SK-N-SH (cell line): Measurements from ENCODE around the gene UTS2. TPM values are rescaled to one million over a fixed set of nuclear protein-coding genes. Genes with fewer than 3 reads are reported as not detected.

Experiments
- CTCF ChIA-PET: fragments of 300-600, 350-600 bp; formaldehyde crosslinking; extraction: SDS; loops from one replicate; lab custom pipeline; 2021; lab: Yijun Ruan, JAX
- POLR2A ChIA-PET: fragments of 350-600 bp; sonication (Branson Sonifier 250); formaldehyde crosslinking; extraction: SDS; loops from one replicate; lab custom pipeline; 2020; ENCODE audit warnings: antibody characterized with exemption, inconsistent platforms; lab: Yijun Ruan, JAX
- DNase-seq: peaks from one replicate; pipeline ENCODE4 v3.0.0; 2012
- H2AFZ ChIP-seq: fragments of 200-600 bp; sonication (generic); 2 replicates; pipeline ENCODE4 v1.8.1; 2016; ENCODE audit warnings: antibody characterized with exemption, mild to moderate bottlenecking, low read depth
- H3F3A ChIP-seq: fragments of 200-600 bp; sonication (generic); replicated peaks from 2 replicates; pipeline ENCODE3; 2016; ENCODE audit warnings: antibody characterized with exemption, mild to moderate bottlenecking; ENCODE audit not compliant: insufficient read depth
- H3K27ac ChIP-seq, 2 experiments: fragments of 200-500 bp in 1 of 2; fragments of 200-600 bp in 1 of 2; sonication (Bioruptor generic) in 1 of 2; sonication (generic), shearing (Covaris generic) in 1 of 2; 2 replicates each; pipeline versions ENCODE4 v1.5.1 to v1.6.1; 2014 to 2016; ENCODE audit warnings: low read depth in 2 of 2, inconsistent platforms in 1 of 2, low read length in 1 of 2, mild to moderate bottlenecking in 1 of 2, mixed read lengths in 1 of 2
- H3K27me3 ChIP-seq: fragments of 200-600 bp; sonication (generic), shearing (Covaris generic); 2 replicates; pipeline ENCODE4 v1.6.1; 2016; ENCODE audit warnings: mixed run types; ENCODE audit not compliant: insufficient read depth
- H3K36me3 ChIP-seq, 2 experiments: fragments of 200-500 bp in 1 of 2; fragments of 200-600 bp in 1 of 2; sonication (Bioruptor generic) in 1 of 2; sonication (generic) in 1 of 2; replicated peaks in 1 of 2; 2 replicates each; pipeline versions ENCODE3 to v1.5.1; 2014 to 2016; ENCODE audit warnings: low read length in 1 of 2, mild to moderate bottlenecking in 1 of 2; ENCODE audit not compliant: insufficient read depth in 2 of 2, control insufficient read depth in 1 of 2
- H3K4me1 ChIP-seq, 2 experiments: fragments of 200-500 bp in 1 of 2; fragments of 200-600 bp in 1 of 2; sonication (Bioruptor generic) in 1 of 2; sonication (generic), shearing (Covaris generic) in 1 of 2; 2 replicates each; pipeline versions ENCODE4 v1.5.1 to v1.6.1; 2014 to 2016; ENCODE audit warnings: low read depth in 1 of 2, low read length in 1 of 2, mixed run types in 1 of 2; ENCODE audit not compliant: insufficient read depth in 2 of 2, control insufficient read depth in 1 of 2
- H3K4me2 ChIP-seq: fragments of 200-600 bp; sonication (generic), shearing (Covaris generic); 2 replicates; pipeline ENCODE4 v1.6.1; 2017; ENCODE audit warnings: mixed run types
- H3K4me3 ChIP-seq, 2 experiments: fragments of 200-500 bp in 1 of 2; fragments of 200-600 bp in 1 of 2; sonication (Bioruptor generic) in 1 of 2; sonication (generic), shearing (Covaris generic) in 1 of 2; 2 replicates each; pipeline versions ENCODE4 v1.5.1 to v1.8.1; 2014 to 2016; ENCODE audit warnings: low read depth in 2 of 2, inconsistent platforms in 1 of 2, low read length in 1 of 2, mild to moderate bottlenecking in 1 of 2, mixed read lengths in 1 of 2, moderate library complexity in 1 of 2
- H3K79me2 ChIP-seq: fragments of 200-600 bp; sonication (generic); 2 replicates; pipeline ENCODE4 v1.8.1; 2017; ENCODE audit warnings: mild to moderate bottlenecking; ENCODE audit not compliant: insufficient read depth
- H3K9ac ChIP-seq: fragments of 200-600 bp; sonication (generic); 2 replicates; pipeline ENCODE4 v1.6.1; 2017; ENCODE audit warnings: mixed run types
- H3K9me2 ChIP-seq: fragments of 200-600 bp; sonication (generic); 2 replicates; pipeline ENCODE4 v1.6.1; 2017; ENCODE audit warnings: mixed run types
- H3K9me3 ChIP-seq: fragments of 200-600 bp; sonication (generic); 2 replicates; pipeline ENCODE4 v1.6.1; 2017; ENCODE audit warnings: mixed run types, mild to moderate bottlenecking, moderate library complexity
- H4K20me1 ChIP-seq: fragments of 200-600 bp; sonication (generic); 2 replicates; pipeline ENCODE4 v1.6.1; 2017; ENCODE audit warnings: mild to moderate bottlenecking, mixed run types; ENCODE audit not compliant: insufficient read depth
- CHD2 ChIP-seq: fragments of 150-350 bp; IDR thresholded peaks from 2 replicates; pipeline ENCODE4 v1.6.1; 2018; ENCODE audit warnings: low read length; ENCODE audit not compliant: partially characterized antibody
- EP300 ChIP-seq, 2 experiments: IDR thresholded peaks; 2 replicates each; pipeline versions ENCODE4 v1.4.0 to v1.6.1; 2012; ENCODE audit warnings: borderline replicate concordance in 1 of 2, low read depth in 1 of 2, low read length in 1 of 2
- FOSL2 ChIP-seq: IDR thresholded peaks from 2 replicates; pipeline ENCODE4 v1.4.0; 2012; ENCODE audit warnings: low read depth, mild to moderate bottlenecking, moderate library complexity, borderline replicate concordance
- FOXJ3 ChIP-seq: sonication (generic); formaldehyde crosslinking; IDR thresholded peaks from 2 replicates; pipeline ENCODE4 v1.5.1; 2020; ENCODE audit warnings: mild to moderate bottlenecking, missing genetic modification reagents
- JUND ChIP-seq: IDR thresholded peaks from 2 replicates; pipeline ENCODE4 v1.4.0; 2012
- MEF2A ChIP-seq: IDR thresholded peaks from 2 replicates; pipeline ENCODE4 v1.4.0; 2012; ENCODE audit warnings: low read depth, borderline replicate concordance
- MXI1 ChIP-seq: IDR thresholded peaks from 2 replicates; pipeline ENCODE4 v1.6.1; 2012; ENCODE audit warnings: mild to moderate bottlenecking, low read depth, low read length, improper control_type of control experiment
- NFIC ChIP-seq: IDR thresholded peaks from 2 replicates; pipeline ENCODE4 v1.4.0; 2012; ENCODE audit warnings: borderline replicate concordance
- POLR2AphosphoS5 ChIP-seq: IDR thresholded peaks from 2 replicates; pipeline ENCODE4 v1.6.1; 2012; ENCODE audit warnings: low read depth, low read length
- RAD21 ChIP-seq: IDR thresholded peaks from 2 replicates; pipeline ENCODE4 v1.6.1; 2012; ENCODE audit warnings: mild to moderate bottlenecking, low read length
- SMC3 ChIP-seq: IDR thresholded peaks from 2 replicates; pipeline ENCODE4 v1.6.1; 2012; ENCODE audit warnings: low read depth, low read length, improper control_type of control experiment
- TAF1 ChIP-seq: IDR thresholded peaks from 2 replicates; pipeline ENCODE4 v1.6.1; 2012; ENCODE audit warnings: low read depth, mild to moderate bottlenecking, low read length, moderate library complexity, borderline replicate concordance
- TCF12 ChIP-seq: IDR thresholded peaks from 2 replicates; pipeline ENCODE4 v1.4.0; 2012
- TEAD4 ChIP-seq: IDR thresholded peaks from 2 replicates; pipeline ENCODE4 v1.4.0; 2012; ENCODE audit warnings: mild to moderate bottlenecking, borderline replicate concordance; ENCODE audit not compliant: insufficient read depth
- USF1 ChIP-seq: IDR thresholded peaks from 2 replicates; pipeline ENCODE4 v1.4.0; 2012; ENCODE audit warnings: low read depth, borderline replicate concordance
- ZBTB33 ChIP-seq: IDR thresholded peaks from 2 replicates; pipeline ENCODE4 v1.4.0; 2012; ENCODE audit warnings: low read depth, borderline replicate concordance
- WGBS: methylation state at CpG from one replicate; pipeline ENCODE4 v1.1.6; 2017; ENCODE audit warnings: low lambda C conversion rate; 5-methylcytosine and 5-hydroxymethylcytosine counted together
- polyA plus RNA-seq, 3 experiments: library from polyadenylated mRNA; depleted of rRNA; stranded (reverse); fragments of >200 nt; gene quantifications; 2 replicates each; pipeline ENCODE4 v1.2.3, GENCODE V29; 2012
- TF ChIP-seq, protein P1 (sequence below): IDR thresholded peaks from 2 replicates; pipeline ENCODE4 v1.4.0; 2012; ENCODE audit warnings: low read depth
- TF ChIP-seq, protein P2 (sequence below): fragments of 150-350 bp; IDR thresholded peaks from 2 replicates; pipeline ENCODE4 v1.6.1; 2017; ENCODE audit warnings: antibody characterized with exemption, low read length, low read depth, borderline replicate concordance
- TF ChIP-seq, protein P3 (sequence below): IDR thresholded peaks from 2 replicates; pipeline ENCODE4; 2012
- TF ChIP-seq, protein P4 (sequence below): fragments of 200-600 bp; sonication (generic); IDR thresholded peaks from 2 replicates; pipeline ENCODE4 v1.6.1; 2017; ENCODE audit warnings: antibody characterized with exemption, mild to moderate bottlenecking, moderate library complexity
- TF ChIP-seq, protein P5 (sequence below): fragments of 150-350 bp; IDR thresholded peaks from 2 replicates; pipeline ENCODE4 v1.6.1; 2016; ENCODE audit warnings: mild to moderate bottlenecking, low read depth, low read length

The UTS2 gene
- polyA plus RNA-seq, 1 of the 3 experiments (the other 2 are of a cell fraction), result 0.13 TPM

DNA sequence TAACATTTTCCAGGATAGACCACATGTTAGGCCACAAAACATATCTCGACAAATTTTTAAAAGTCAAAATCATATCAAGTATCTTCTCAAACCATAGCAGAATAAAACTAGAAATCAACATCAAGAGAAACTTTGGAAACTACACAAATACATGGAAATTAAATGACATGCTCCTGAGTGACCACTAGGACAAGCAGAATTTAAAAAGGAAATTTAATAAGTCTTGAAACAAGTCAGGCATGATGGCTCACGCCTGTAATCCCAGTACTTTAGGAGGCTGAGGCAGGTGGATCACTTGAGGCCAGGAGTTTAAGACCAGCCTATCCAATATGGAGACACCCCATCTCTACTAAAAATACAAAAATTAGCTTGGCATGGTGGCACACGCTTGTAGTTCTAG, 26.4 kb upstream of the UTS2 start:
- H3K9me2 ChIP-seq, result no peaks in the 10 kb centered on the region
- H3F3A ChIP-seq, result no peaks in the 10 kb centered on the region
- ChIA-PET POLR2A (no interaction called here), CTCF (interaction anchor here (0.9 to 1.3 kb wide), 2 partner anchors 23 to 870 kb away, joined by 3 read pairs; no protein-coding TSS in a partner anchor)
- no peak for DNase-seq
- no peaks in the 10 kb centered on the region for H3K27me3 ChIP-seq
- 66% methylated on average over 3 of the region's 3 CpGs for WGBS
- H3K4me1 ChIP-seq, result no peaks in the 10 kb centered on the region
- no peaks in the 10 kb centered on the region for H3K36me3 ChIP-seq
- H4K20me1 ChIP-seq, result no peaks in the 10 kb centered on the region
- no peak overlapping the region for H2AFZ ChIP-seq
- TF ChIP-seq MXI1 (no peak), RAD21 (no peak)
- TF ChIP-seq, protein P1, sequence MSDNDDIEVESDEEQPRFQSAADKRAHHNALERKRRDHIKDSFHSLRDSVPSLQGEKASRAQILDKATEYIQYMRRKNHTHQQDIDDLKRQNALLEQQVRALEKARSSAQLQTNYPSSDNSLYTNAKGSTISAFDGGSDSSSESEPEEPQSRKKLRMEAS, result no peak
- H3K79me2 ChIP-seq, result no peaks in the 10 kb centered on the region
- H3K9ac ChIP-seq, result no peak overlapping the region
- H3K9me3 ChIP-seq, result no peaks in the 10 kb centered on the region
- H3K4me2 ChIP-seq, result no peak overlapping the region
- no peak overlapping the region for H3K4me3 ChIP-seq
- no peak overlapping the region for H3K27ac ChIP-seq

DNA sequence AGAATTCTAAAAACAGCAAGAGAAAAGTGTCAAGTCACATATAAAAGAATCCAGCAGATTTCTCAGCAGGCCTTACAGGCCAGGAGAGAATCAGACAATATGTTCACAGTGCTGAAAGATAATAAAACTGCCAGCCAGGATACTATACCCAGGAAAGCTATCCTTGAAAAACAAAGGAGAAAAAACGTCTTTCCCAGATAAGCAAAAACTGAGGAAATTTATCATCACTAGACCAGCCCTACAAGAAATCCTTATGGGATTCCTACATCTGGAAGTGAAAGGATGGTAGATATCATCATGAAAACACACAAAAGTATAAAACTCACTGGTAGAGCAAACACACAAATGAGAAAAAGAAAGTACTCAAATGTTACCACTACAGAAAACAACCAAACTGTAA, 25.2 kb upstream of the UTS2 start:
- Histone ChIP-seq H3K9ac (no peak overlapping the region), H3K36me3 (no peaks in the 10 kb centered on the region), H3K27ac (no peak overlapping the region), H3K9me2 (no peaks in the 10 kb centered on the region), H2AFZ (no peak overlapping the region), H3K27me3 (no peaks in the 10 kb centered on the region), H3K4me2 (no peak overlapping the region), H3K4me1 (no peaks in the 10 kb centered on the region), H3K79me2 (no peaks in the 10 kb centered on the region), H4K20me1 (no peaks in the 10 kb centered on the region), H3K9me3 (no peaks in the 10 kb centered on the region), H3K4me3 (no peak overlapping the region), H3F3A (no peaks in the 10 kb centered on the region)
- no peak for DNase-seq
- CTCF ChIA-PET, result no interaction called here
- POLR2A ChIA-PET, result no interaction called here
- 15% methylated on average over 1 of the region's 1 CpG for WGBS
- TF ChIP-seq CHD2 (no peak), POLR2AphosphoS5 (no peak), SMC3 (no peak), RAD21 (no peak), FOXJ3 (no peak), ZBTB33 (no peak), JUND (no peak), NFIC (no peak), FOSL2 (no peak), MEF2A (no peak), TEAD4 (no peak), MXI1 (no peak), EP300 (IDR thresholded peaks at IDR 0.05; ENCODE audit: borderline replicate concordance in 1 of 2, low read depth in 1 of 2, low read length in 1 of 2) (no peak), TAF1 (no peak), TCF12 (no peak), USF1 (no peak)
- TF ChIP-seq, protein P2, sequence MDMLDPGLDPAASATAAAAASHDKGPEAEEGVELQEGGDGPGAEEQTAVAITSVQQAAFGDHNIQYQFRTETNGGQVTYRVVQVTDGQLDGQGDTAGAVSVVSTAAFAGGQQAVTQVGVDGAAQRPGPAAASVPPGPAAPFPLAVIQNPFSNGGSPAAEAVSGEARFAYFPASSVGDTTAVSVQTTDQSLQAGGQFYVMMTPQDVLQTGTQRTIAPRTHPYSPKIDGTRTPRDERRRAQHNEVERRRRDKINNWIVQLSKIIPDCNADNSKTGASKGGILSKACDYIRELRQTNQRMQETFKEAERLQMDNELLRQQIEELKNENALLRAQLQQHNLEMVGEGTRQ, result no peak
- TF ChIP-seq, protein P3, sequence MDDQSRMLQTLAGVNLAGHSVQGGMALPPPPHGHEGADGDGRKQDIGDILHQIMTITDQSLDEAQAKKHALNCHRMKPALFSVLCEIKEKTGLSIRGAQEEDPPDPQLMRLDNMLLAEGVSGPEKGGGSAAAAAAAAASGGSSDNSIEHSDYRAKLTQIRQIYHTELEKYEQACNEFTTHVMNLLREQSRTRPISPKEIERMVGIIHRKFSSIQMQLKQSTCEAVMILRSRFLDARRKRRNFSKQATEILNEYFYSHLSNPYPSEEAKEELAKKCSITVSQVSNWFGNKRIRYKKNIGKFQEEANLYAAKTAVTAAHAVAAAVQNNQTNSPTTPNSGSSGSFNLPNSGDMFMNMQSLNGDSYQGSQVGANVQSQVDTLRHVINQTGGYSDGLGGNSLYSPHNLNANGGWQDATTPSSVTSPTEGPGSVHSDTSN, result no peak
- TF ChIP-seq, protein P4, sequence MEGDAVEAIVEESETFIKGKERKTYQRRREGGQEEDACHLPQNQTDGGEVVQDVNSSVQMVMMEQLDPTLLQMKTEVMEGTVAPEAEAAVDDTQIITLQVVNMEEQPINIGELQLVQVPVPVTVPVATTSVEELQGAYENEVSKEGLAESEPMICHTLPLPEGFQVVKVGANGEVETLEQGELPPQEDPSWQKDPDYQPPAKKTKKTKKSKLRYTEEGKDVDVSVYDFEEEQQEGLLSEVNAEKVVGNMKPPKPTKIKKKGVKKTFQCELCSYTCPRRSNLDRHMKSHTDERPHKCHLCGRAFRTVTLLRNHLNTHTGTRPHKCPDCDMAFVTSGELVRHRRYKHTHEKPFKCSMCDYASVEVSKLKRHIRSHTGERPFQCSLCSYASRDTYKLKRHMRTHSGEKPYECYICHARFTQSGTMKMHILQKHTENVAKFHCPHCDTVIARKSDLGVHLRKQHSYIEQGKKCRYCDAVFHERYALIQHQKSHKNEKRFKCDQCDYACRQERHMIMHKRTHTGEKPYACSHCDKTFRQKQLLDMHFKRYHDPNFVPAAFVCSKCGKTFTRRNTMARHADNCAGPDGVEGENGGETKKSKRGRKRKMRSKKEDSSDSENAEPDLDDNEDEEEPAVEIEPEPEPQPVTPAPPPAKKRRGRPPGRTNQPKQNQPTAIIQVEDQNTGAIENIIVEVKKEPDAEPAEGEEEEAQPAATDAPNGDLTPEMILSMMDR, result no peak
- TF ChIP-seq, protein P5, sequence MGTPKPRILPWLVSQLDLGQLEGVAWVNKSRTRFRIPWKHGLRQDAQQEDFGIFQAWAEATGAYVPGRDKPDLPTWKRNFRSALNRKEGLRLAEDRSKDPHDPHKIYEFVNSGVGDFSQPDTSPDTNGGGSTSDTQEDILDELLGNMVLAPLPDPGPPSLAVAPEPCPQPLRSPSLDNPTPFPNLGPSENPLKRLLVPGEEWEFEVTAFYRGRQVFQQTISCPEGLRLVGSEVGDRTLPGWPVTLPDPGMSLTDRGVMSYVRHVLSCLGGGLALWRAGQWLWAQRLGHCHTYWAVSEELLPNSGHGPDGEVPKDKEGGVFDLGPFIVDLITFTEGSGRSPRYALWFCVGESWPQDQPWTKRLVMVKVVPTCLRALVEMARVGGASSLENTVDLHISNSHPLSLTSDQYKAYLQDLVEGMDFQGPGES, result no peak
